Measurements from ENCODE around the gene LAMB3. TPM values are rescaled to one million over a fixed set of nuclear protein-coding genes. Genes with fewer than 3 reads are reported as not detected.
A peak's percentile ranks its signal among the peaks of the same experiment; 100 is the strongest.

The LAMB3 gene
- total RNA-seq, 1 experiment from 2014 or later, result 70.2 TPM

GRCh38 chr1:209624558-209625549 is 27.4 kb downstream of the LAMB3 start:
- Histone ChIP-seq H3K4me3 (replicated peaks in 1 of 2; ENCODE audit: low read depth in 1 of 2, low read length in 2 of 2) (no peak overlapping the region), H3K9ac (ENCODE audit: low read length) (no peak overlapping the region), H3K4me1 (ENCODE audit: control insufficient read depth in 1 of 2, insufficient read depth in 2 of 2, low read length in 2 of 2) (peaks cover 0 to 7% of the 10 kb centered on the region in 2 experiments; a peak in 2 of 4 replicates), H3K9me3 (ENCODE audit: control insufficient read depth in 1 of 2, insufficient read depth in 1 of 2, low read depth in 1 of 2, low read length in 2 of 2) (no peaks in the 10 kb centered on the region), H3K4me2 (ENCODE audit: low read length) (peak overlapping the region; percentile 12; the same call in 1 of the 2 replicates), H4K20me1 (ENCODE audit: insufficient read depth) (no peaks in the 10 kb centered on the region), H3K9me2 (ENCODE audit: insufficient read depth) (no peaks in the 10 kb centered on the region), H3K27me3 (ENCODE audit: insufficient read depth, low read length) (no peaks in the 10 kb centered on the region), H3K79me2 (ENCODE audit: insufficient read depth, low read length) (no peaks in the 10 kb centered on the region), H3K27ac (ENCODE audit: low read depth, low read length) (no peak overlapping the region), H2AFZ (ENCODE audit: low read depth, low read length, poor library complexity, severe bottlenecking) (no peak overlapping the region), H3K36me3 (ENCODE audit: control insufficient read depth in 1 of 2, insufficient read depth in 2 of 2, low read length in 2 of 2) (peaks cover 3 to 4% of the 10 kb centered on the region in 2 experiments; a peak in 1 of 4 replicates)
- DNase-seq (ENCODE audit: low read depth, low spot score) (no peak), ATAC-seq (no peak)
- intact Hi-C loops (cut with micrococcal nuclease), result no loop called here
- TF ChIP-seq, protein P1, sequence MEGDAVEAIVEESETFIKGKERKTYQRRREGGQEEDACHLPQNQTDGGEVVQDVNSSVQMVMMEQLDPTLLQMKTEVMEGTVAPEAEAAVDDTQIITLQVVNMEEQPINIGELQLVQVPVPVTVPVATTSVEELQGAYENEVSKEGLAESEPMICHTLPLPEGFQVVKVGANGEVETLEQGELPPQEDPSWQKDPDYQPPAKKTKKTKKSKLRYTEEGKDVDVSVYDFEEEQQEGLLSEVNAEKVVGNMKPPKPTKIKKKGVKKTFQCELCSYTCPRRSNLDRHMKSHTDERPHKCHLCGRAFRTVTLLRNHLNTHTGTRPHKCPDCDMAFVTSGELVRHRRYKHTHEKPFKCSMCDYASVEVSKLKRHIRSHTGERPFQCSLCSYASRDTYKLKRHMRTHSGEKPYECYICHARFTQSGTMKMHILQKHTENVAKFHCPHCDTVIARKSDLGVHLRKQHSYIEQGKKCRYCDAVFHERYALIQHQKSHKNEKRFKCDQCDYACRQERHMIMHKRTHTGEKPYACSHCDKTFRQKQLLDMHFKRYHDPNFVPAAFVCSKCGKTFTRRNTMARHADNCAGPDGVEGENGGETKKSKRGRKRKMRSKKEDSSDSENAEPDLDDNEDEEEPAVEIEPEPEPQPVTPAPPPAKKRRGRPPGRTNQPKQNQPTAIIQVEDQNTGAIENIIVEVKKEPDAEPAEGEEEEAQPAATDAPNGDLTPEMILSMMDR (IDR thresholded peaks at IDR 0.05 in 2 of 3, conservative IDR thresholded peaks at IDR 0.05 in 1 of 3; ENCODE audit: borderline replicate concordance in 1 of 3, insufficient read depth in 1 of 3, low read depth in 2 of 3, low read length in 2 of 3), result no peak
- TF ChIP-seq JUND (IDR thresholded peaks at IDR 0.05), result no peak
- no peak for TF ChIP-seq EZH2phosphoT487 (IDR thresholded peaks at IDR 0.05; ENCODE audit: borderline replicate concordance)
- no peak for TF ChIP-seq ZNF274 (IDR thresholded peaks at IDR 0.05; ENCODE audit: low read depth, low read length)
- TF ChIP-seq REST (IDR thresholded peaks at IDR 0.05; ENCODE audit: low read depth), result no peak
- ChIA-PET RAD21 (ENCODE audit: low non-redundant PET in 1 of 2, low total read pairs in 2 of 2, uncharacterized antibody in 2 of 2, unreplicated experiment in 2 of 2) (no interaction called here), POLR2A (no interaction called here), CTCF (interaction anchor here (0.9 to 1.2 kb wide), 2 partner anchors 48 to 55 kb away, joined by 3 to 4 read pairs; no protein-coding TSS in a partner anchor)
- no TSS peak for BruUV-seq (replicated peaks)
